OCI-LY7 (cell line): Measurements from ENCODE around the gene SIRT6. TPM values are rescaled to one million over a fixed set of nuclear protein-coding genes. Genes with fewer than 3 reads are reported as not detected.

Experiments
- BruUV-seq: library from RNA; stranded (reverse); fragments of 400-500 nt; replicated peaks from 2 replicates; lab custom pipeline; 2021; lab: Mats Ljungman, UMichigan
- CTCF ChIA-PET: fragments of 300-600 bp; sonication (Branson Sonifier 250); formaldehyde crosslinking; loops from one replicate; lab custom pipeline; 2022; ENCODE audit warnings: antibody characterized with exemption; ENCODE audit not compliant: unreplicated experiment; lab: Charles Lee
- POLR2A ChIA-PET: fragments of 300-600 bp; sonication (Branson Sonifier 250); formaldehyde crosslinking; loops from one replicate; lab custom pipeline; 2022; ENCODE audit warnings: antibody characterized with exemption; lab: Charles Lee
- DNase-seq: peaks from one replicate; pipeline ENCODE4 v3.0.0-alpha.2; 2015; ENCODE audit warnings: low spot score
- H2AFZ ChIP-seq: fragments of 200-600 bp; sonication (generic), shearing (Covaris generic); 2 replicates; pipeline ENCODE4 v1.6.1; 2014; ENCODE audit warnings: mild to moderate bottlenecking, antibody characterized with exemption, low read length, moderate library complexity
- H3K27ac ChIP-seq: fragments of 200-600 bp; sonication (generic); 2 replicates; pipeline ENCODE4 v1.5.1; 2014; ENCODE audit warnings: mixed run types, low read depth, mild to moderate bottlenecking, moderate library complexity, low read length, inconsistent platforms; ENCODE audit not compliant: poor library complexity, severe bottlenecking
- H3K36me3 ChIP-seq: fragments of 200-600 bp; sonication (generic); 2 replicates; pipeline ENCODE4 v1.6.1; 2014; ENCODE audit warnings: mild to moderate bottlenecking, antibody characterized with exemption, low read length, moderate library complexity, mixed read lengths; ENCODE audit not compliant: insufficient read depth
- H3K4me1 ChIP-seq: fragments of 200-600 bp; sonication (generic); 2 replicates; pipeline ENCODE4 v1.5.1; 2014; ENCODE audit warnings: mild to moderate bottlenecking, low read length; ENCODE audit not compliant: insufficient read depth, poor library complexity, severe bottlenecking
- H3K4me2 ChIP-seq: fragments of 200-600 bp; sonication (generic); 2 replicates; pipeline ENCODE4 v1.6.1; 2014; ENCODE audit warnings: mild to moderate bottlenecking, low read length
- H3K4me3 ChIP-seq: fragments of 200-600 bp; sonication (generic); 2 replicates; pipeline ENCODE4 v1.5.1; 2014; ENCODE audit warnings: mild to moderate bottlenecking, low read depth, low read length; ENCODE audit not compliant: poor library complexity, severe bottlenecking
- H3K79me2 ChIP-seq: fragments of 200-600 bp; sonication (generic); 2 replicates; pipeline ENCODE4 v1.6.1; 2016; ENCODE audit warnings: low read depth, mild to moderate bottlenecking, low read length, moderate library complexity, mixed read lengths; ENCODE audit not compliant: insufficient read depth
- H3K9me2 ChIP-seq: fragments of 200-600 bp; sonication (generic); 2 replicates; pipeline ENCODE4 v1.6.1; 2016; ENCODE audit warnings: mild to moderate bottlenecking, low read length, mixed read lengths; ENCODE audit not compliant: insufficient read depth
- H3K9me3 ChIP-seq: fragments of 200-600 bp; sonication (generic); 2 replicates; pipeline ENCODE4 v1.6.1; 2014; ENCODE audit warnings: mild to moderate bottlenecking, mixed run types, low read length, mixed read lengths
- H4K20me1 ChIP-seq: fragments of 200-600 bp; sonication (generic); 2 replicates; pipeline ENCODE4 v1.6.1; 2014; ENCODE audit warnings: mild to moderate bottlenecking, antibody characterized with exemption, low read length, moderate library complexity, mixed read lengths; ENCODE audit not compliant: insufficient read depth
- EZH2phosphoT487 ChIP-seq: fragments of 200-600 bp; sonication (generic); IDR thresholded peaks from 2 replicates; pipeline ENCODE4 v1.6.1; 2018; ENCODE audit warnings: low read depth, borderline replicate concordance, mild to moderate bottlenecking, mixed run types, antibody characterized with exemption, low read length, moderate library complexity, mixed read lengths
- intact Hi-C: fragments of 100-400 bp; cut with micrococcal nuclease; formaldehyde crosslinking; loops from one replicate; pipeline ENCODE4 v1.10.0; 2022; ENCODE audit not compliant: unreplicated experiment
- total RNA-seq, 2 experiments: library from RNA; depleted of rRNA in 1 of 2; stranded (reverse); fragments of >200 nt in 1 of 2; shearing (Covaris generic) in 1 of 2; gene quantifications; 2 replicates each; pipeline ENCODE4 v1.2.3, GENCODE V29; 2014 to 2022
- TF ChIP-seq, protein P1 (sequence below): fragments of 200-600 bp; sonication (generic); conservative IDR thresholded peaks from 2 replicates; pipeline ENCODE4 v1.5.1; 2014; ENCODE audit warnings: mild to moderate bottlenecking, antibody characterized with exemption, low read length, moderate library complexity, mixed read lengths

The SIRT6 gene
- total RNA-seq, 2 experiments from 2014 or later, result 31.7 to 46.2 TPM

DNA sequence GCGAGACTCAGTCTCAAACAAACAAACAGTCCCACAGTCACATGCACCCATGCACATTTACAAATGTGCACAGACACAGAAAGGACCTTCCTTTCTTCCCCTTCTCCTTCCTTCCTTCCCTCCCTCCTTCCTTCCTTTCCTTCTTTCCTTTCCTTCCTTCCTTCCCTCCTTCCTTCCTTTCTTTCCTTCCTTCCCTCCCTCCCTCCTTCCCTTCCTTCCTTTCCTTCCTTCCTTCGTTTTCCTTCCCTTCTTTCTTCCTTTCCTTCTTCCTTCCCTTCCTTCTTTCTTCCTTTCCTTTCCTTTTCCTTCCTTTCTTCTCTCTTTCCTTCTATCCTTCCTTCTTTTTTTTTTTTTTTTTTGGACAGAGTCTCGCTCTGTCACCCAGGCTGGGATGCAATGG is 30.8 kb upstream of the SIRT6 start:
- no peaks in the 10 kb centered on the region for H3K9me3 ChIP-seq
- no peaks in the 10 kb centered on the region for H3K9me2 ChIP-seq
- H3K27ac ChIP-seq, result no peak overlapping the region
- H2AFZ ChIP-seq, result no peak overlapping the region
- ChIA-PET CTCF (no interaction called here), POLR2A (no interaction called here)
- intact Hi-C loops, result no loop called here
- DNase-seq, result no peak
- no peaks in the 10 kb centered on the region for H4K20me1 ChIP-seq
- no peaks in the 10 kb centered on the region for H3K36me3 ChIP-seq
- H3K4me3 ChIP-seq, result no peak overlapping the region
- H3K4me1 ChIP-seq, result no peaks in the 10 kb centered on the region
- TF ChIP-seq, protein P1, sequence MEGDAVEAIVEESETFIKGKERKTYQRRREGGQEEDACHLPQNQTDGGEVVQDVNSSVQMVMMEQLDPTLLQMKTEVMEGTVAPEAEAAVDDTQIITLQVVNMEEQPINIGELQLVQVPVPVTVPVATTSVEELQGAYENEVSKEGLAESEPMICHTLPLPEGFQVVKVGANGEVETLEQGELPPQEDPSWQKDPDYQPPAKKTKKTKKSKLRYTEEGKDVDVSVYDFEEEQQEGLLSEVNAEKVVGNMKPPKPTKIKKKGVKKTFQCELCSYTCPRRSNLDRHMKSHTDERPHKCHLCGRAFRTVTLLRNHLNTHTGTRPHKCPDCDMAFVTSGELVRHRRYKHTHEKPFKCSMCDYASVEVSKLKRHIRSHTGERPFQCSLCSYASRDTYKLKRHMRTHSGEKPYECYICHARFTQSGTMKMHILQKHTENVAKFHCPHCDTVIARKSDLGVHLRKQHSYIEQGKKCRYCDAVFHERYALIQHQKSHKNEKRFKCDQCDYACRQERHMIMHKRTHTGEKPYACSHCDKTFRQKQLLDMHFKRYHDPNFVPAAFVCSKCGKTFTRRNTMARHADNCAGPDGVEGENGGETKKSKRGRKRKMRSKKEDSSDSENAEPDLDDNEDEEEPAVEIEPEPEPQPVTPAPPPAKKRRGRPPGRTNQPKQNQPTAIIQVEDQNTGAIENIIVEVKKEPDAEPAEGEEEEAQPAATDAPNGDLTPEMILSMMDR, result no peak
- no peak for TF ChIP-seq EZH2phosphoT487
- H3K79me2 ChIP-seq, result no peaks in the 10 kb centered on the region
- BruUV-seq, result no TSS peak
- no peak overlapping the region for H3K4me2 ChIP-seq

DNA sequence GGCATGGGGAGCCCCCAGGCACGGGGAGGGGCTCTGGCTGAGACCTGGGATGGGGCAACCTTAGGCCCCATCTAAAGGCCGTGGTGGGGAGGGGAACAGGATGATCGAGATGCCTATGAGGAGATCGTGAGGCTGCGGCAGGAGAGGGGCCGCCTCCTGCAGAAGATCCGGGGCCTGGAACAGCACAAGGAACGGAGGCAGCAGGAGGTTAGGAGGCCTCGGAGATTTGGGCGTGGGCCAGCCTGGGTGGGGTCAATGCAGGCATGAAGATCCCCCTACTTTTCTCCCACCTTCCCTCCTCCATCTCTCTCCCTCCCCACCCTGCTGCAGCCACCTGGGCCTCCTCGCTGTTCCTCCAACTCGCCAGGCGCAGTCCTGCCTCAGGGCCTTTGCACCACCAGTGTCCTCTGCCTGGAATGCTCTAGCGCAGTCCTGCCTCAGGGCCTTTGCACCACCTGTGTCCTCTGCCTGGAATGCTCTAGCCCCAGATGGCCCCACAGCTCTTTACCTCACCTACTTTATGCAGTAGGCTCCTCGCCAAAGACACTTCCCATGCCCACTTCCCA is 27.9 kb upstream of the SIRT6 start:
- Histone ChIP-seq H3K9me3 (no peaks in the 10 kb centered on the region), H4K20me1 (no peaks in the 10 kb centered on the region), H3K27ac (no peak overlapping the region), H3K4me2 (no peak overlapping the region), H3K4me3 (no peak overlapping the region), H2AFZ (no peak overlapping the region), H3K9me2 (no peaks in the 10 kb centered on the region), H3K4me1 (no peaks in the 10 kb centered on the region), H3K79me2 (no peaks in the 10 kb centered on the region), H3K36me3 (no peaks in the 10 kb centered on the region)
- DNase-seq, result no peak
- TF ChIP-seq, protein P1, result no peak
- TF ChIP-seq EZH2phosphoT487, result no peak
- ChIA-PET CTCF (no interaction called here), POLR2A (no interaction called here)
- no TSS peak for BruUV-seq
- intact Hi-C loops, result no loop called here

DNA sequence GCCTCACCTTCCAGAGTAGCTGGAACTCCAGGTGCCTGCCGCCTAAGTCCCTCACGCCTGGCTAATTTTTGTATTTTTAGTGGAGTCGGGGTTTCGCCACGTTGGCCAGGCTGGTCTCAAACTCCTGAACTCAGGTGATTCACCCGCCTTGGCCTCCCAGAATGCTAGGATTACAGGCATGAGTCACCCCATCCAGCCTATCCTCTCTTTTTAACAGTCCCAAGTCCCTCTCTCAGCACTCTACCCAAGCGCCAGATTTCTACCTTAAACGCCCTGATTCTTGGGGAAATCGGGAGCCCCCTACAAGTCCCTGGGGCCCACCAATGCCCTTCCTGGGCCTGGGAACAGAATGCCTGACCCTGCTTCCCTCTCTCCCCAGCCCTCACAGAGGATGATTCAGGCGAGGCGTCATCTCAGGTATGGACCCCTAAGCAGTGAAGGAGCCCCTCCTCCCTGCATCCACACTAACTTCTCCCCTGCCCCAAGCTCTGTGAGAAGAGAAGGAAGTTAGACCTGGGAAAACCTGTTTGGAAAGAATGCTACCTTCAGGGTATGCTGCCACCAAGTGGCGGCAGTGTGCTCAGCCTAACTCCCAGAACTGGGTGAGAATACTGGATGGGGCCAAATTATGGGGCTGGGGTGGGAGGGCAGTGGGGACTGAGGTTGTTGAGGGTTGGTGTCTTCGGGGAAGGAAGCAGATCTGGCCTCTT is 26.2 kb upstream of the SIRT6 start:
- H3K27ac ChIP-seq, result no peak overlapping the region
- TF ChIP-seq, protein P1, result peak; percentile 78
- no peak for TF ChIP-seq EZH2phosphoT487
- H3K79me2 ChIP-seq, result no peaks in the 10 kb centered on the region
- peak; percentile 53 for DNase-seq
- H3K4me3 ChIP-seq, result no peak overlapping the region
- no TSS peak for BruUV-seq
- no peaks in the 10 kb centered on the region for H3K36me3 ChIP-seq
- H3K4me1 ChIP-seq, result no peaks in the 10 kb centered on the region
- ChIA-PET CTCF (interaction anchor here (0.6 kb wide), 1 partner anchor 96 kb away, joined by 4 read pairs; the partner anchor contains the start of gene FSD1), POLR2A (no interaction called here)
- H3K4me2 ChIP-seq, result no peak overlapping the region
- H3K9me3 ChIP-seq, result no peaks in the 10 kb centered on the region
- H4K20me1 ChIP-seq, result no peaks in the 10 kb centered on the region
- intact Hi-C loops, result no loop called here
- H2AFZ ChIP-seq, result no peak overlapping the region
- H3K9me2 ChIP-seq, result no peaks in the 10 kb centered on the region
